ENCODE measurements around the gene EEF1G. TPM values are rescaled to one million over a fixed set of nuclear protein-coding genes. Genes with fewer than 3 reads are reported as not detected.

The EEF1G gene
- total RNA-seq, 4 donors from 2014 or later = 1,003 to 1,250 (median 1,110) TPM

DNA sequence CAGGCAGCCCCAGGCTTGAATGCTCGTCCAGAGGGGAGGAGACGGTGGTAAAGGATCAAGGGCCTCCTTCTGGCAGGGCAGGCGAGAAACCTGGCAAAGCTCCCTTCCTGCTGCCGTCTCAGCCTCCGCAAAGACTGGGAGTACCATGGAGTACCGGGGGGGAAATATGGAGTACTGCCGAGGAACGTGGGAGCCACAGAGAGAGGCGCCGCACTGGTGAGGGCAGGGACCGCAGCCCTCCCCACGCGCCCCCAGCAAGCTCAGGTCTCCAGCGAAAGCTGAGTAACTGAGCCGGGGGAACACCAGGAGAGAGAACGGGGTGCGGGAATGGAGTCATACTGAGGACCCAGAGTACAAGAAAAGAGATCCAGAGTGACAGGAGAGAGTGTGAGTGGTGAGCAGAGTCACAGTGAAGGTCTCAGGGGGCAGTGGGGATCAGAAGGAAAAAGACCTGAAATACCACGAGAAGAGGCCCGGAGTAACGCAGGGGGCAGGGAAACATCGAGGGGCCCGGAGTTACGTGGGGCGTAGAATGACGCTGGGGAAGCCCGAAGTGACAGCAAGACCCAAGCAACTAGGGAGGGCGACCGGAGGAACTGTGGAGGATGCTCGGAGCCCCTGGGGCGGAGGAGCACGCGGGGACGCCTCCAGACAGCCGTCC lies 38.1 kb upstream of the EEF1G start:
- Histone ChIP-seq H3K27ac (peak overlapping the region; percentile 88 to 96 (median 95)), H3K4me1 (peaks cover 6 to 40% (median 16%) of the 10 kb centered on the region in 4 donors), H3K36me3 (peaks cover 0 to 70% (median 0%) of the 10 kb centered on the region in 3 donors), H3K4me3 (peak overlapping the region; percentile 65 to 75 (median 71)), H3K9me3 (no peaks in the 10 kb centered on the region), H3K27me3 (no peaks in the 10 kb centered on the region)
- TF ChIP-seq, protein P1, sequence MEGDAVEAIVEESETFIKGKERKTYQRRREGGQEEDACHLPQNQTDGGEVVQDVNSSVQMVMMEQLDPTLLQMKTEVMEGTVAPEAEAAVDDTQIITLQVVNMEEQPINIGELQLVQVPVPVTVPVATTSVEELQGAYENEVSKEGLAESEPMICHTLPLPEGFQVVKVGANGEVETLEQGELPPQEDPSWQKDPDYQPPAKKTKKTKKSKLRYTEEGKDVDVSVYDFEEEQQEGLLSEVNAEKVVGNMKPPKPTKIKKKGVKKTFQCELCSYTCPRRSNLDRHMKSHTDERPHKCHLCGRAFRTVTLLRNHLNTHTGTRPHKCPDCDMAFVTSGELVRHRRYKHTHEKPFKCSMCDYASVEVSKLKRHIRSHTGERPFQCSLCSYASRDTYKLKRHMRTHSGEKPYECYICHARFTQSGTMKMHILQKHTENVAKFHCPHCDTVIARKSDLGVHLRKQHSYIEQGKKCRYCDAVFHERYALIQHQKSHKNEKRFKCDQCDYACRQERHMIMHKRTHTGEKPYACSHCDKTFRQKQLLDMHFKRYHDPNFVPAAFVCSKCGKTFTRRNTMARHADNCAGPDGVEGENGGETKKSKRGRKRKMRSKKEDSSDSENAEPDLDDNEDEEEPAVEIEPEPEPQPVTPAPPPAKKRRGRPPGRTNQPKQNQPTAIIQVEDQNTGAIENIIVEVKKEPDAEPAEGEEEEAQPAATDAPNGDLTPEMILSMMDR (IDR thresholded peaks at IDR 0.05) = no peak
- TF ChIP-seq POLR2A (IDR thresholded peaks at IDR 0.05) = no peak
- TF ChIP-seq EP300 (IDR thresholded peaks at IDR 0.05) = peak in 1 of 2 donors; percentile 31
- 0 to 1% methylated on average over 30 to 34 of the region's 34 CpGs for WGBS, 2 donors
- DNase-seq (ENCODE audit: low spot score in 2 of 2) = no peak

DNA sequence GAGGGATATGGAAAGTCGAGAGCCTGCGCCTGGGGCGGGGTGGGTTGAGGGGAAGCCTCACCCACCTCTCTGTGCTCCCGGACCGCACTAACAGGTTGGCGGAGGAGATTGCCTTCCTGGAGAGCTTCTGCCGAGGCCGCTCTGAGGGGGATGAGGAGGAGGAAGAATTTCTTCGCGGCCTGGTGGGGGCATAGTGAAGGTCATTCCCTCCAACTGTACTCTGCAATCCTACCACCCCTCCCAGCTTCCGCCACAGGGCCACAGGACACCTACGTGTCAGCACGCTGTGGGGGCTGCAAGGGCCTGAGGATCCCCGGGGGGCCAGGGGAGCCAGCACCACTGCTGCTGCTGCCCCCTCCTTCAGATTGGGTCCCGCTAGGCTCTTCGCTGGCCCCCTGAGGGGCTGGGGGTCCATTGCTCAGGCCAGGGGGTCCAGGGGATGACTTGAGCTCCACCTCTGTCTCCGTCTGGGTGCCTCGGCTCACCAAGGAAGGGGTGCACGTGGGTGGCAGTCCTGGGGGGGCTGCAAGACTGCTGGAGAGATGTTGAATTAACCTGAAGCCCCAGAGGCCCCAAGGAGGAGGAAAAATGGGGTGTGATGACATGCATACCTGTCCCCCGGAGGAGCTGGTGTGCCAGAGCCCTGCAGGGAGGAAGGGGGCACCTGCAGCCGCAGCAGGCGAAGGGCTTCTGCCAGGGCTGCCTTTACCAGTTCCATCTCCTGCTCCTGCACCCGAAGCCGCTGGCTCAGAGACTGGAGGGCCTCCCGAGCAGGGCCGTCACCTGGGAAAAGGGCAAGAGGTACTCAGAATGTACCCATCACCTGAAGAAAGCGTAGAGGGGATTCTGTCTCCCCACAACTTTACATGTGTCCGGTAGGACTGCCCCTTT lies 37.4 kb upstream of the EEF1G start:
- TF ChIP-seq POLR2A (IDR thresholded peaks at IDR 0.05) (no peak), EP300 (IDR thresholded peaks at IDR 0.05) (no peak)
- TF ChIP-seq, protein P1 (IDR thresholded peaks at IDR 0.05) = no peak
- Histone ChIP-seq H3K4me1 (peaks cover 6 to 40% (median 16%) of the 10 kb centered on the region in 4 donors), H3K27me3 (no peaks in the 10 kb centered on the region), H3K9me3 (no peaks in the 10 kb centered on the region), H3K27ac (peak overlapping the region; percentile 88 to 96 (median 95)), H3K4me3 (peak overlapping the region; percentile 65 to 75 (median 71)), H3K36me3 (peaks cover 0 to 70% (median 0%) of the 10 kb centered on the region in 3 donors)
- no peak for DNase-seq (ENCODE audit: low spot score in 2 of 2)
- 47 to 52% methylated on average over 19 to 27 of the region's 28 CpGs for WGBS, 2 donors

DNA sequence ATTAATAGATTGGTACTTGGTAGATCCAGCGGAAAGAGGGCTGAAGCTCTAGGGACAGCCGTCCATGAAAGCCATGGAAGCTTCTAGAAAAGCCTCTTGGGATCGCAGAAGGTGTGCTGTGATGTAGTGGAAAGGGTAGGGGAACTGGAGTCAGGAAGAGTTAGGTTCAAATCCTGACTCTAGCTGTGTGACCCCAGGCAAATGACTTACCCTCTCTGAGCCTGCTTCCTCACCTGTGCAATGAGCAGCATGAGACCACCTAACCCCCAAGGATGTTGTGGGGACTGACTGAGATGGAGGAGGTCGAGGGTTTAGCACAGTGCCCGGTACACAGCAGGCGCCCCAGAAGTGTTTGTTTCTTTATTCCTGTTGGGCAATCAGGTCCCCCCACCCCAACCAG lies 36.7 kb upstream of the EEF1G start:
- Histone ChIP-seq H3K4me3 (no peak overlapping the region), H3K27me3 (no peaks in the 10 kb centered on the region), H3K4me1 (peaks cover 6 to 42% (median 16%) of the 10 kb centered on the region in 4 donors), H3K9me3 (no peaks in the 10 kb centered on the region), H3K36me3 (peaks cover 0 to 70% (median 0%) of the 10 kb centered on the region in 3 donors), H3K27ac (peak overlapping the region in 3 of 4 donors; percentile 95 to 96 (median 95))
- TF ChIP-seq POLR2A (IDR thresholded peaks at IDR 0.05) (no peak), EP300 (IDR thresholded peaks at IDR 0.05) (no peak)
- TF ChIP-seq, protein P1 (IDR thresholded peaks at IDR 0.05) = no peak
- no peak for DNase-seq (ENCODE audit: low spot score in 2 of 2)
- WGBS, 2 donors = 85 to 89% methylated on average over 6 of the region's 6 CpGs

DNA sequence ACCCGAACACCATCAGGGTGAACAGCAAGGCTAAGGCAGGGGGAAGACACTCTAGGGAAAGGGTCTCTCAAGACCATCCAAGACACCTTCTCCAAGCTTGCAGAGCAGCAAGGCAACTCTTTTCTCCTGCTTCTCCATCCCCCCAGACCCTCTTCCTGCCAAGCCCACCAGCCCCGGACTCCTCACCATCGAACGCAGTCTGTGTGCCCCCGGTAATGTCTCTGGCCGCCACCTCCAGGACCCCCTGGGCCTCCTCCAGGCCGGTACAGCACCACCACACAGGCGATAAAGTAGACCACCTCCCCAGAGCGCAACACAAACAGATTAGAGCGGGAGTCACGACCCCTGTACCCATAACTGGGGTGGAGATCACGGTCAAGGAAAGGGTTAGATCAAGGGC lies 35.1 kb upstream of the EEF1G start:
- peaks cover 0 to 72% (median 0%) of the 10 kb centered on the region in 3 donors for H3K36me3 ChIP-seq
- H3K4me1 ChIP-seq = peaks cover 6 to 58% (median 18%) of the 10 kb centered on the region in 4 donors
- no peaks in the 10 kb centered on the region for H3K9me3 ChIP-seq
- H3K27me3 ChIP-seq = no peaks in the 10 kb centered on the region
- TF ChIP-seq, protein P1 (IDR thresholded peaks at IDR 0.05) = no peak
- no peak for TF ChIP-seq EP300 (IDR thresholded peaks at IDR 0.05)
- TF ChIP-seq POLR2A (IDR thresholded peaks at IDR 0.05) = no peak
- H3K27ac ChIP-seq = no peak overlapping the region
- 87 to 89% methylated on average over 12 of the region's 12 CpGs for WGBS, 2 donors
- DNase-seq (ENCODE audit: low spot score in 2 of 2) = no peak
- H3K4me3 ChIP-seq = no peak overlapping the region
